ENCODE data around the gene CACNA1I.

The CACNA1I gene

DNA sequence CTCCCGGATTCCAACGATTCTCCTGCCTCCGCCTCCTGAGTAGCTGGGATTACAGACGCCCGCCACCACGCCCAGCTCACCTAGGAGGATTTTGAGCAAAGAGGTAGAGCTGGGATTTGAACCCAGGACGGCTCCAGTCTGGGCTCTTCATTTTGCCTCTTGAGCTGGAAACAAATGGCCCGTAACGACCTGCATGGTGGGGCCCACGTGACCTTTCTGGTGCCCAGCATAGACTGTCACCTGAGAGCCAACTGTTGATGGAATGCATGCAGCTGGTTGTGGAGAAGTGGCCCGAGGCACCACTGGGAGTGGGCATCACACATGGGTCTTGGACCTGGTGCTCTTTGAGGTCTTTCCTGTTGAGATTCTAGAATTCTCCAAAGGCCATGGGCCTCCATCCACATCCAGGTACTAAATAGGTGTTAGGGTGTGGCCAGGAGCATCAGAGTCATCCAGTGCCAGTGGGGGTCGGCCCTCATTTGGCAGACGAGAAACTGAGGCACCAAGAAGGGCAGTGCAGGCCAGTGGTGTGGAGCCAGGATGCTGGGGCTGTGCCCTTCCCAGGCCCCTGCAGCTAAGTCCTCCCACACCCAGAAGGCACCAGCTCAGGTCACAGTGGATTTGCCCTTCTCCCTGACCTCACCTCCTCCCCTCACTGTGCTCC lies 46.3 kb upstream of the CACNA1I start (continued):
- TF ChIP-seq, protein P1, sequence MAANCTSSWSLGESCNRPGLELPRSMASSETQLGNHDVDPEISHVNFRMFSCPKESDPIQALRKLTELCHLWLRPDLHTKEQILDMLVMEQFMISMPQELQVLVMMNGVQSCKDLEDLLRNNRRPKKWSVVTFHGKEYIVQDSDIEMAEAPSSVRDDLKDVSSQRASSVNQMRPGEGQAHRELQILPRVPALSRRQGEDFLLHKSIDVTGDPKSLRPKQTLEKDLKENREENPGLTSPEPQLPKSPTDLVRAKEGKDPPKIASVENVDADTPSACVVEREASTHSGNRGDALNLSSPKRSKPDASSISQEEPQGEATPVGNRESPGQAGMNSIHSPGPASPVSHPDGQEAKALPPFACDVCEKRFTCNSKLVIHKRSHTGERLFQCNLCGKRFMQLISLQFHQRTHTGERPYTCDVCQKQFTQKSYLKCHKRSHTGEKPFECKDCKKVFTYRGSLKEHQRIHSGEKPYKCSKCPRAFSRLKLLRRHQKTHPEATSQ (tag by site-specific recombination; IDR thresholded peaks at IDR 0.05) = no peak
- TF ChIP-seq ZNF558 (tag by site-specific recombination; IDR thresholded peaks at IDR 0.05) (no peak), ZNF843 (tag by site-specific recombination; IDR thresholded peaks at IDR 0.05) (no peak), ZNF202 (tag by site-specific recombination; IDR thresholded peaks at IDR 0.05; ENCODE audit: borderline replicate concordance) (no peak)
- TF ChIP-seq, protein P2, sequence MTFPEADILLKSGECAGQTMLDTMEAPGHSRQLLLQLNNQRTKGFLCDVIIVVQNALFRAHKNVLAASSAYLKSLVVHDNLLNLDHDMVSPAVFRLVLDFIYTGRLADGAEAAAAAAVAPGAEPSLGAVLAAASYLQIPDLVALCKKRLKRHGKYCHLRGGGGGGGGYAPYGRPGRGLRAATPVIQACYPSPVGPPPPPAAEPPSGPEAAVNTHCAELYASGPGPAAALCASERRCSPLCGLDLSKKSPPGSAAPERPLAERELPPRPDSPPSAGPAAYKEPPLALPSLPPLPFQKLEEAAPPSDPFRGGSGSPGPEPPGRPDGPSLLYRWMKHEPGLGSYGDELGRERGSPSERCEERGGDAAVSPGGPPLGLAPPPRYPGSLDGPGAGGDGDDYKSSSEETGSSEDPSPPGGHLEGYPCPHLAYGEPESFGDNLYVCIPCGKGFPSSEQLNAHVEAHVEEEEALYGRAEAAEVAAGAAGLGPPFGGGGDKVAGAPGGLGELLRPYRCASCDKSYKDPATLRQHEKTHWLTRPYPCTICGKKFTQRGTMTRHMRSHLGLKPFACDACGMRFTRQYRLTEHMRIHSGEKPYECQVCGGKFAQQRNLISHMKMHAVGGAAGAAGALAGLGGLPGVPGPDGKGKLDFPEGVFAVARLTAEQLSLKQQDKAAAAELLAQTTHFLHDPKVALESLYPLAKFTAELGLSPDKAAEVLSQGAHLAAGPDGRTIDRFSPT (tag by site-specific recombination; IDR thresholded peaks at IDR 0.05) = peak; percentile 55

DNA sequence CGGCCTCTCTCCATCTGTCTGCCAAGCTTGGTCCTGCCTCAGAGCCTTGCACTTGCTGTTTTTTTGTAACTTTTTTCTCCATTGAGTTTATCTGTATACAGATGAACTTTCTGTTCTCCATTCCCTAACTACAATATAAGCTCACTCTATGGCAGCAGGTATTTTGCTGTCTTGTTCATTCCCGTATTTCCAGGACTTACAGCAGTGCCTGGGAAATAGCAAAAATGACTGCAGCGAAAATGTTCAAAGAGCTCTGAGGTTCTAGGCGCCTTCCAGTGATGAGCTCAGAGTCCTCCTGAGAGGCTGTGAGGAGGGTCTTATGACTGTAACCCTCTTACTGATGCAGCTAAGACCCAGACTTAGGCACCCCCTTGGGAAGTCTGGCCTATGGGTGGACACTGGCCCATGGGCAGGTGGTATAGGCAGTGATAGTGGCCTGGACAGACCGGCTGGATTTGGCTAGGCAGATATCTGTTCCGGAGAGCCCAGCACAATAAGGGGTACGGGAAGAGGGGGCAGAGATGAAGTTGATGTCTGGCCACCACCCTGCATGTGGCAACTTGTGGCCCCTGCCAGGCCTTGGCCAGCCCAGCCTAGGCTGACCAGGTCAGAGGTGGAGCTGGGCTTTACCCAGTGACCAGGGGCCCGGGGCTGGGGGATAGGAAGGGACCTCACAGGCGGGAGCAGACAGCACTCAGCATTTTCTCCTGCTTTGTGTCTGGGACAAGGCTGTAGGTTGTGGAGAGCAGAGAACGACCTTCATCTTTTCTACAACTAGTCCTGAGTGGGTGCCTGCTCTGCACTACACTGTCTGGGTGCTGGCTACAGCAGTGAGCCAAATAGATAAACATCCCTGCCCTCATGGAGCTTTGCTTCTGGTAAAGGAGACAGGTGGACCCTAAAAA lies 45.5 kb upstream of the CACNA1I start:
- Histone ChIP-seq H3K27ac (ENCODE audit: extremely low read depth, low read depth, low read length) (peak overlapping the region; percentile 5; the same call in 1 of the 2 replicates), H3K4me1 (ENCODE audit: control insufficient read depth, insufficient read depth, low read length) (peaks cover 7% of the 10 kb centered on the region; the same call in 1 of the 2 replicates), H3K36me3 (ENCODE audit: control insufficient read depth in 2 of 2, insufficient read depth in 1 of 2, low read length in 2 of 2) (peaks cover 5 to 81% of the 10 kb centered on the region in 2 experiments; a peak in 2 of 3 replicates), H3K9me3 (ENCODE audit: control insufficient read depth, insufficient read depth, low read depth, low read length) (no peaks in the 10 kb centered on the region), H3K4me3 (ENCODE audit: low read depth, low read length) (no peak overlapping the region)
- CTCF ChIA-PET = interaction anchor here (0.6 to 13.7 kb wide), 8 partner anchors 9 to 759 kb away, joined by 3 to 380 read pairs (median 4); no protein-coding TSS in a partner anchor
- POLR2A ChIA-PET = interaction anchor here (0.6 to 6.1 kb wide), 15 partner anchors 8 to 519 kb away, joined by 4 to 85 read pairs (median 6); partner anchors contain the start of genes MIEF1, RPL3, RPS19BP1 and TAB1
- TF ChIP-seq ZBTB17 (tag by site-specific recombination; IDR thresholded peaks at IDR 0.05) (peak; percentile 46), PRDM1 (tag by site-specific recombination; IDR thresholded peaks at IDR 0.05) (peak; percentile 65), IKZF3 (tag by site-specific recombination; IDR thresholded peaks at IDR 0.05) (peak; percentile 84), BCL11A (tag by site-specific recombination; IDR thresholded peaks at IDR 0.05; ENCODE audit: low read depth) (no peak), BCL11B (tag by site-specific recombination; IDR thresholded peaks at IDR 0.05; ENCODE audit: low read depth) (peak; percentile 66; the same call in 1 of the 2 replicates), TRIM28 (IDR thresholded peaks at IDR 0.05; ENCODE audit: borderline replicate concordance, low read length) (0 out of 2 replicates have a peak, but pooled peaks have one; percentile 36), ZNF221 (tag by site-specific recombination; IDR thresholded peaks at IDR 0.05; ENCODE audit: borderline replicate concordance) (no peak), ZNF366 (tag by site-specific recombination; conservative IDR thresholded peaks at IDR 0.05) (peak; percentile 44; the same call in 1 of the 2 replicates)

DNA sequence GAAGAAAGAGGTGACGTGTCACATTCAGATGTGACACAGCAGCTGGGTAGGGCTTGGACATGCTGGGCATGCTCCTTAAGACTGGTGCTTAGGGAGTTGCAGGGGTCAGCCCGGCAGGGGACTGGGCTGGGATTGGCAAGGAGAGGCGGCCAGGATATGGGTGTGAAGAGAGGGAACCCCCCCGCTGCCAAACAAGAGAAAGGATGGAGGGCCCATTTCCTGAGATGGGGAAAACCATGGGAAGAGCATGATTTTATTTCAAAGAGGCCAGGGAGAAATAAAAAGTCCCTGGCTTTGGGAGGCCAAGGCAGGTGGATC lies 44.9 kb upstream of the CACNA1I start:
- peaks cover 7% of the 10 kb centered on the region; the same call in 1 of the 2 replicates for H3K4me1 ChIP-seq (ENCODE audit: control insufficient read depth, insufficient read depth, low read length)
- H3K27ac ChIP-seq (ENCODE audit: extremely low read depth, low read depth, low read length) = peak overlapping the region; percentile 1; the same call in 1 of the 2 replicates
- no peaks in the 10 kb centered on the region for H3K9me3 ChIP-seq (ENCODE audit: control insufficient read depth, insufficient read depth, low read depth, low read length)
- ChIA-PET CTCF (interaction anchor here (0.7 to 13.7 kb wide), 4 partner anchors 11 to 760 kb away, joined by 3 to 380 read pairs (median 4); no protein-coding TSS in a partner anchor), POLR2A (interaction anchor here (0.6 to 6.1 kb wide), 8 partner anchors 18 to 499 kb away, joined by 4 to 85 read pairs (median 6); partner anchors contain the start of genes MIEF1 and RPL3)
- peaks cover 11 to 86% of the 10 kb centered on the region in 2 experiments; a peak in 2 of 3 replicates for H3K36me3 ChIP-seq (ENCODE audit: control insufficient read depth in 2 of 2, insufficient read depth in 1 of 2, low read length in 2 of 2)
- H3K4me3 ChIP-seq (ENCODE audit: low read depth, low read length) = no peak overlapping the region
- no peak for TF ChIP-seq ZNF600 (tag by site-specific recombination; IDR thresholded peaks at IDR 0.05)
- TF ChIP-seq ZNF146 (tag by site-specific recombination; IDR thresholded peaks at IDR 0.05) = no peak
- no peak for TF ChIP-seq ZNF785 (tag by site-specific recombination; IDR thresholded peaks at IDR 0.05)
- TF ChIP-seq ZNF426 (tag by site-specific recombination; IDR thresholded peaks at IDR 0.05) = no peak
- no peak for TF ChIP-seq SCRT1 (tag by site-specific recombination; IDR thresholded peaks at IDR 0.05; ENCODE audit: borderline replicate concordance)
- TF ChIP-seq ZNF529 (tag by site-specific recombination; IDR thresholded peaks at IDR 0.05; ENCODE audit: insufficient replicate concordance) = no peak
- TF ChIP-seq ZNF626 (tag by site-specific recombination; IDR thresholded peaks at IDR 0.05) = no peak
- TF ChIP-seq ZNF391 (tag by site-specific recombination; IDR thresholded peaks at IDR 0.05; ENCODE audit: borderline replicate concordance, low read depth) = no peak
- no peak for TF ChIP-seq ZNF23 (tag by site-specific recombination; IDR thresholded peaks at IDR 0.05; ENCODE audit: borderline replicate concordance)
- TF ChIP-seq ZNF10 (tag by site-specific recombination; IDR thresholded peaks at IDR 0.05) = no peak
- TF ChIP-seq ZNF585B (tag by site-specific recombination; IDR thresholded peaks at IDR 0.05) = no peak
- TF ChIP-seq GLIS1 (tag by site-specific recombination; IDR thresholded peaks at IDR 0.05) = no peak
- no peak for TF ChIP-seq ZNF354C (tag by site-specific recombination; IDR thresholded peaks at IDR 0.05; ENCODE audit: borderline replicate concordance, low read depth)
- TF ChIP-seq, protein P3, sequence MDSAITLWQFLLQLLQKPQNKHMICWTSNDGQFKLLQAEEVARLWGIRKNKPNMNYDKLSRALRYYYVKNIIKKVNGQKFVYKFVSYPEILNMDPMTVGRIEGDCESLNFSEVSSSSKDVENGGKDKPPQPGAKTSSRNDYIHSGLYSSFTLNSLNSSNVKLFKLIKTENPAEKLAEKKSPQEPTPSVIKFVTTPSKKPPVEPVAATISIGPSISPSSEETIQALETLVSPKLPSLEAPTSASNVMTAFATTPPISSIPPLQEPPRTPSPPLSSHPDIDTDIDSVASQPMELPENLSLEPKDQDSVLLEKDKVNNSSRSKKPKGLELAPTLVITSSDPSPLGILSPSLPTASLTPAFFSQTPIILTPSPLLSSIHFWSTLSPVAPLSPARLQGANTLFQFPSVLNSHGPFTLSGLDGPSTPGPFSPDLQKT (IDR thresholded peaks at IDR 0.05; ENCODE audit: borderline replicate concordance, low read depth, low read length) = no peak

Data from HEK293 (cell line).